Stimulated activated naive CD8-positive, alpha-beta T cell treated with anti-CD3 and anti-CD28 coated beads, Interleukin-15, Interleukin-2, amounts not matched to agents 100 ng/mL and 50 ng/mL, for 24 hours (primary cell): ENCODE results near the gene DNAJB1.
A peak's percentile ranks its signal among the peaks of the same experiment; 100 is the strongest.

ENCODE experiments used
- H3K27ac Mint-ChIP-seq: one replicate; pipeline ENCODE4 v1.8.0; 2021; ENCODE audit warnings: mild to moderate bottlenecking, mixed read lengths
- H3K27me3 Mint-ChIP-seq: one replicate; pipeline ENCODE4 v1.8.0; 2021; ENCODE audit warnings: mixed read lengths
- H3K36me3 Mint-ChIP-seq: one replicate; pipeline ENCODE4 v1.8.0; 2021; ENCODE audit warnings: low read depth, mixed read lengths
- H3K4me1 Mint-ChIP-seq: one replicate; pipeline ENCODE4 v1.8.0; 2021; ENCODE audit warnings: low read depth, mixed read lengths
- H3K4me3 Mint-ChIP-seq: one replicate; pipeline ENCODE4 v1.8.0; 2021; ENCODE audit warnings: mild to moderate bottlenecking, mixed read lengths
- H3K9me3 Mint-ChIP-seq: one replicate; pipeline ENCODE4 v1.8.0; 2021; ENCODE audit warnings: mixed read lengths

DNAJB1 gene

GRCh38 chr19:14477418-14478112 is 40.6 kb downstream of the DNAJB1 start:
- Mint-ChIP-seq H3K27me3 (peaks cover 14% of the 10 kb centered on the region), H3K9me3 (no peaks in the 10 kb centered on the region), H3K36me3 (no peaks in the 10 kb centered on the region), H3K4me3 (no peak overlapping the region), H3K27ac (no peak overlapping the region), H3K4me1 (peaks cover 33% of the 10 kb centered on the region)

- Mint-ChIP-seq H3K36me3 (no peaks in the 10 kb centered on the region), H3K27me3 (peaks cover 14% of the 10 kb centered on the region)
These were observed 41.4 kb downstream of the DNAJB1 start for GRCh38 chr19:14476673-14477401.

GRCh38 chr19:14476327-14476672 is 41.9 kb downstream of the DNAJB1 start:
- peaks cover 33% of the 10 kb centered on the region for H3K4me1 Mint-ChIP-seq

More at GRCh38 chr19:14476673-14477401, 41.4 kb downstream of the DNAJB1 start:
- peak overlapping the region; percentile 43 for H3K27ac Mint-ChIP-seq
- no peak overlapping the region for H3K4me3 Mint-ChIP-seq
- peaks cover 33% of the 10 kb centered on the region for H3K4me1 Mint-ChIP-seq
- no peaks in the 10 kb centered on the region for H3K9me3 Mint-ChIP-seq

GRCh38 chr19:14475251-14476073 is 42.7 kb downstream of the DNAJB1 start, which contains the start of gene PTGER1:
TSS of gene PTGER1 (minus strand) at chr19:14475354. CDS start at chr19:14474320, 1,034 bp downstream.
- peak within 1 kb of the TSS; percentile 40 for H3K4me3 Mint-ChIP-seq
- peaks cover 30% of the 10 kb centered on the region for H3K4me1 Mint-ChIP-seq
- H3K36me3 Mint-ChIP-seq = no peaks in the 10 kb centered on the region
- peaks cover 14% of the 10 kb centered on the region for H3K27me3 Mint-ChIP-seq
- H3K27ac Mint-ChIP-seq = no peak within 1 kb of the TSS
- H3K9me3 Mint-ChIP-seq = no peaks in the 10 kb centered on the region

More at GRCh38 chr19:14476327-14476672, 41.9 kb downstream of the DNAJB1 start:
- Mint-ChIP-seq H3K36me3 (no peaks in the 10 kb centered on the region), H3K9me3 (no peaks in the 10 kb centered on the region), H3K27ac (no peak overlapping the region), H3K4me3 (no peak overlapping the region), H3K27me3 (peaks cover 14% of the 10 kb centered on the region)

- no peaks in the 10 kb centered on the region for H3K36me3 Mint-ChIP-seq
- H3K27ac Mint-ChIP-seq = no peak overlapping the region
- peaks cover 28% of the 10 kb centered on the region for H3K4me1 Mint-ChIP-seq
- no peaks in the 10 kb centered on the region for H3K9me3 Mint-ChIP-seq
- peak overlapping the region; percentile 40 for H3K4me3 Mint-ChIP-seq
- peaks cover 14% of the 10 kb centered on the region for H3K27me3 Mint-ChIP-seq
These were observed 43.4 kb downstream of the DNAJB1 start for GRCh38 chr19:14474827-14475226.

GRCh38 chr19:14473978-14474578 is 44.1 kb downstream of the DNAJB1 start:
- Mint-ChIP-seq H3K27ac (no peak overlapping the region), H3K4me3 (no peak overlapping the region), H3K27me3 (peaks cover 14% of the 10 kb centered on the region), H3K36me3 (peaks cover 6% of the 10 kb centered on the region), H3K4me1 (peaks cover 28% of the 10 kb centered on the region), H3K9me3 (no peaks in the 10 kb centered on the region)

- Mint-ChIP-seq H3K36me3 (peaks cover 13% of the 10 kb centered on the region), H3K4me3 (no peak overlapping the region), H3K27ac (no peak overlapping the region), H3K4me1 (peaks cover 28% of the 10 kb centered on the region), H3K9me3 (no peaks in the 10 kb centered on the region), H3K27me3 (peaks cover 14% of the 10 kb centered on the region)
These were observed 44.9 kb downstream of the DNAJB1 start for GRCh38 chr19:14473073-14473977.

- Mint-ChIP-seq H3K9me3 (no peaks in the 10 kb centered on the region), H3K27ac (no peak overlapping the region), H3K27me3 (peaks cover 14% of the 10 kb centered on the region), H3K4me3 (no peak overlapping the region), H3K4me1 (peaks cover 28% of the 10 kb centered on the region), H3K36me3 (peaks cover 20% of the 10 kb centered on the region)
These were observed 45.8 kb downstream of the DNAJB1 start for GRCh38 chr19:14472202-14472938.

GRCh38 chr19:14471436-14472187 is 46.6 kb downstream of the DNAJB1 start:
- H3K4me1 Mint-ChIP-seq = peaks cover 26% of the 10 kb centered on the region
- peaks cover 20% of the 10 kb centered on the region for H3K36me3 Mint-ChIP-seq
- H3K4me3 Mint-ChIP-seq = no peak overlapping the region
- H3K27ac Mint-ChIP-seq = no peak overlapping the region
- no peaks in the 10 kb centered on the region for H3K9me3 Mint-ChIP-seq
- peaks cover 14% of the 10 kb centered on the region for H3K27me3 Mint-ChIP-seq

- peaks cover 14% of the 10 kb centered on the region for H3K27me3 Mint-ChIP-seq
- H3K27ac Mint-ChIP-seq = no peak overlapping the region
- H3K4me1 Mint-ChIP-seq = peaks cover 12% of the 10 kb centered on the region
- no peak overlapping the region for H3K4me3 Mint-ChIP-seq
- H3K9me3 Mint-ChIP-seq = no peaks in the 10 kb centered on the region
- H3K36me3 Mint-ChIP-seq = peaks cover 25% of the 10 kb centered on the region
These were observed 47.9 kb downstream of the DNAJB1 start for GRCh38 chr19:14470031-14470876.

GRCh38 chr19:14467816-14468215 is 50.4 kb downstream of the DNAJB1 start:
- peaks cover 2% of the 10 kb centered on the region for H3K27me3 Mint-ChIP-seq
- H3K9me3 Mint-ChIP-seq = no peaks in the 10 kb centered on the region
- peaks cover 37% of the 10 kb centered on the region for H3K36me3 Mint-ChIP-seq
- no peak overlapping the region for H3K4me3 Mint-ChIP-seq
- peaks cover 1% of the 10 kb centered on the region for H3K4me1 Mint-ChIP-seq
- no peak overlapping the region for H3K27ac Mint-ChIP-seq

GRCh38 chr19:14467391-14467790 is 50.8 kb downstream of the DNAJB1 start:
- no peaks in the 10 kb centered on the region for H3K27me3 Mint-ChIP-seq
- no peaks in the 10 kb centered on the region for H3K4me1 Mint-ChIP-seq
- H3K27ac Mint-ChIP-seq = no peak overlapping the region
- H3K9me3 Mint-ChIP-seq = no peaks in the 10 kb centered on the region
- H3K36me3 Mint-ChIP-seq = peaks cover 42% of the 10 kb centered on the region
- H3K4me3 Mint-ChIP-seq = no peak overlapping the region
